Karpas-422 (cell line): ENCODE measurements around the gene DISP3. TPM values are rescaled to one million over a fixed set of nuclear protein-coding genes. Genes with fewer than 3 reads are reported as not detected.

Experiments
- DNase-seq: peaks from one replicate; pipeline ENCODE4 v3.0.0-alpha.2; 2015
- H2AFZ ChIP-seq: fragments of 200-600 bp; sonication (generic); 2 replicates; pipeline ENCODE4 v1.6.1; 2014; ENCODE audit warnings: antibody characterized with exemption, low read length, mixed read lengths
- H3K27ac ChIP-seq: fragments of 200-600 bp; sonication (generic); 2 replicates; pipeline ENCODE4 v1.5.1; 2014; ENCODE audit warnings: mild to moderate bottlenecking, low read length, moderate library complexity
- H3K27me3 ChIP-seq: fragments of 200-600 bp; sonication (generic); 2 replicates; pipeline ENCODE4 v1.6.1; 2014; ENCODE audit warnings: low read length, mixed read lengths
- H3K36me3 ChIP-seq: fragments of 200-600 bp; sonication (generic); 2 replicates; pipeline ENCODE4 v1.6.1; 2014; ENCODE audit warnings: low read length, mixed read lengths; ENCODE audit not compliant: insufficient read depth
- H3K4me1 ChIP-seq: fragments of 200-600 bp; sonication (generic); 2 replicates; pipeline ENCODE4 v1.6.1; 2014; ENCODE audit warnings: mild to moderate bottlenecking, low read length, mixed read lengths
- H3K4me2 ChIP-seq: fragments of 200-600 bp; sonication (generic); 2 replicates; pipeline ENCODE4 v1.6.1; 2014; ENCODE audit warnings: low read length, low read depth, mild to moderate bottlenecking; ENCODE audit not compliant: poor library complexity, severe bottlenecking
- H3K4me3 ChIP-seq: fragments of 200-600 bp; sonication (generic); 2 replicates; pipeline ENCODE4 v1.5.1; 2014; ENCODE audit warnings: mild to moderate bottlenecking, antibody characterized with exemption, low read length, mixed read lengths
- H3K79me2 ChIP-seq: fragments of 200-600 bp; sonication (generic); 2 replicates; pipeline ENCODE4 v1.6.1; 2014; ENCODE audit warnings: mild to moderate bottlenecking, low read length, mixed read lengths
- H3K9ac ChIP-seq: fragments of 200-600 bp; sonication (generic); 2 replicates; pipeline ENCODE4 v1.6.0; 2014; ENCODE audit warnings: low read length
- H3K9me2 ChIP-seq: fragments of 200-600 bp; sonication (generic), shearing (Covaris generic); replicated peaks from 2 replicates; pipeline ENCODE4 v1.6.0; 2014; ENCODE audit warnings: mild to moderate bottlenecking, low read length, moderate library complexity; ENCODE audit not compliant: insufficient read depth
- H3K9me3 ChIP-seq: fragments of 300-700, 200-600 bp; sonication (generic); 2 replicates; pipeline ENCODE4 v1.6.1; 2014; ENCODE audit warnings: low read length, mixed read lengths
- H4K20me1 ChIP-seq: fragments of 200-600 bp; sonication (generic); 2 replicates; pipeline ENCODE4 v1.6.1; 2014; ENCODE audit warnings: mild to moderate bottlenecking, antibody characterized with exemption, low read length, low read depth; ENCODE audit not compliant: insufficient read depth
- total RNA-seq: library from RNA; depleted of rRNA; stranded (reverse); fragments of >200 nt; shearing (Covaris generic); gene quantifications from 2 replicates; pipeline ENCODE4 v1.2.3, GENCODE V29; 2014; ENCODE audit warnings: low replicate concordance

DISP3 gene
- total RNA-seq, 1 experiment from 2014 or later: 0.04 TPM

DNA sequence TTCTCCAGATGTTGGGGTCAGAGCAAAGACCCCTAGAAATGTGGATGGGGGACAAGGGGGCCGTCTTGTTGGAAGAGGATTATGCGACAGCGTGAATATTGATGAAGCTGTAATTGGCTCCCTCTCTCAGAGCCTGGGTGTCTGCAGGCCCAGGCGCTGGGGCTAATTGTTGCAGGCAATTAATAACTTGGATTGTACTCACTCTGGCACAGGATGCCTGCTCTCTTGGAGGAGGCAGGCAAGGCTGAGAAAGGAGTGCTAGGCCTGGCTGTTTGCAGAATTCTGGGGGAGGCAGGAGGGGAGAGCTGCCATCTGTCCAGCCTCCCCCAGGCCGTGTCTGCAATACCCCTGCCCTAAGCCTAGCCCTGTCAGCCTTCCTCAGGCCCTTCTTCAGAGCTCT is 4.1 kb upstream of the DISP3 start:
- no peak overlapping the region for H3K27ac ChIP-seq
- H3K4me2 ChIP-seq: no peak overlapping the region
- H3K36me3 ChIP-seq: no peaks in the 10 kb centered on the region
- no peaks in the 10 kb centered on the region for H3K79me2 ChIP-seq
- no peaks in the 10 kb centered on the region for H3K27me3 ChIP-seq
- no peak overlapping the region for H2AFZ ChIP-seq
- no peak overlapping the region for H3K4me3 ChIP-seq
- H3K9me2 ChIP-seq: no peaks in the 10 kb centered on the region
- DNase-seq: no peak
- H3K9me3 ChIP-seq: no peaks in the 10 kb centered on the region
- H4K20me1 ChIP-seq: peaks cover 3% of the 10 kb centered on the region; the same call in 1 of the 2 replicates
- H3K9ac ChIP-seq: no peak overlapping the region
- peaks cover 5% of the 10 kb centered on the region for H3K4me1 ChIP-seq

GRCh38 chr1:11475748-11476147 is 3.2 kb upstream of the DISP3 start:
- Histone ChIP-seq H3K27me3 (no peaks in the 10 kb centered on the region), H3K9me3 (no peaks in the 10 kb centered on the region), H3K79me2 (no peaks in the 10 kb centered on the region), H2AFZ (no peak overlapping the region), H3K36me3 (no peaks in the 10 kb centered on the region), H3K27ac (no peak overlapping the region), H3K9ac (no peak overlapping the region), H3K4me3 (no peak overlapping the region), H3K4me1 (peaks cover 5% of the 10 kb centered on the region), H3K9me2 (no peaks in the 10 kb centered on the region), H3K4me2 (no peak overlapping the region), H4K20me1 (no peaks in the 10 kb centered on the region; the same call in 1 of the 2 replicates)
- no peak for DNase-seq

DNA sequence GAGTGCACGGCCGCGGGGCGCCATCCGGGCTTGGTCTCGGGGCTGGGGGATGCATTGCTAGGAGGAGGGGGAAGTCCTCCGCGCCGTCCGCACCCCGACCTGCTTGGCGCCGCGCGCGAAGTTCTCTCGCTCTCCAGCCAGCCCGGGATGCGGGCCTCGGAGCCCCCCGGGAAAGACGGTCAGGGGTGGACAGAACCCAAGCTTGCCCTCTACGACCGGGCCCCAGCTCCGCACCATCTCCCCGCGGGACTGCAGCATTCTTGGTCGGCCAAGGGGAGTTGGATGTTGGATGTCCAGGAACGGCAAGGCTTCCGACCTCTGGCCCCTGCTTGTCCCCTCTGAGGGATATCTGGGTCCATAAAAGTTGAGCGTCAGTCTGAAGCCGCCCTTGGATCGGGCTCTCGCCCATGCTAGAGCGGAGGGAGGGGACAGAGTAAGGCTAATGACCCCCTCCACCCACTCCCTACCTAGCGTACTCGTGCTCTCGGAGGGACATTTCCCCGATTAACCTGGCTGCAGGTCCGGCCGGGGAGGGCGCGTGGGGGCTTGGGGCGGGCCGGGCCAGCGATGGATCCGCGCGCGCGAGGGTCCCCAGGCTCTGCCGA is 522 bp downstream of the DISP3 start:
- H3K27ac ChIP-seq: no peak overlapping the region
- no peaks in the 10 kb centered on the region for H3K27me3 ChIP-seq
- H4K20me1 ChIP-seq: no peaks in the 10 kb centered on the region; the same call in 1 of the 2 replicates
- no peaks in the 10 kb centered on the region for H3K79me2 ChIP-seq
- H3K36me3 ChIP-seq: no peaks in the 10 kb centered on the region
- DNase-seq: no peak
- peak overlapping the region; percentile 75 for H3K4me2 ChIP-seq
- peak overlapping the region; percentile 63 for H3K4me3 ChIP-seq
- H3K9ac ChIP-seq: peak overlapping the region; percentile 77; the same call in 1 of the 2 replicates
- H2AFZ ChIP-seq: peak overlapping the region; percentile 94; the same call in 1 of the 2 replicates
- H3K4me1 ChIP-seq: peaks cover 5% of the 10 kb centered on the region
- no peaks in the 10 kb centered on the region for H3K9me3 ChIP-seq
- no peaks in the 10 kb centered on the region for H3K9me2 ChIP-seq

DNA sequence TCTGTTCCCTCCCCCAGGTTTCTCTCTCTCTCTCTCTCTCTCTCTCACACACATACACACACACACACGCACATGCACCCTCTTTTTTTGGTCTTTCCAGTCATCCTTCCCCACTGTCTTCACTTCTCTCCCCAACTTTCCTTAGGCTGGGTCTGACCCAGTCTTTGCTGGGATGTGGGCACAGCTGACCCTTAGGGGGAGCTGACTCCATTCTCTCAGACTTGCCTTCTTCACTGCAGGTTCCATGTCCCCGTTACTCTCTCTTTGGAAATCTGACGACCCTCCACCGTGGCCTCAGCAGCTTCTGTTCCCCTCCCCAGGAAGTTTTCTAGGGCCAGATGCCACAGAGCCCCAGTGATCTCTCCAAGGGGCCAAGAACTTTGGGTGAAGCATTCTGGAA is 2.1 kb downstream of the DISP3 start:
- H3K4me1 ChIP-seq: peaks cover 5% of the 10 kb centered on the region
- H3K27ac ChIP-seq: no peak overlapping the region
- no peak overlapping the region for H3K9ac ChIP-seq
- H3K9me2 ChIP-seq: no peaks in the 10 kb centered on the region
- no peaks in the 10 kb centered on the region for H3K27me3 ChIP-seq
- no peaks in the 10 kb centered on the region for H3K36me3 ChIP-seq
- no peak overlapping the region for H3K4me3 ChIP-seq
- H4K20me1 ChIP-seq: no peaks in the 10 kb centered on the region; the same call in 1 of the 2 replicates
- H3K79me2 ChIP-seq: no peaks in the 10 kb centered on the region
- DNase-seq: no peak
- no peak overlapping the region for H3K4me2 ChIP-seq
- H3K9me3 ChIP-seq: no peaks in the 10 kb centered on the region
- no peak overlapping the region for H2AFZ ChIP-seq

GRCh38 chr1:11482198-11482597 is 3.2 kb downstream of the DISP3 start:
- Histone ChIP-seq H3K9ac (no peak overlapping the region), H2AFZ (no peak overlapping the region), H3K27me3 (no peaks in the 10 kb centered on the region), H3K79me2 (no peaks in the 10 kb centered on the region), H3K4me3 (no peak overlapping the region), H3K4me1 (peaks cover 5% of the 10 kb centered on the region), H3K27ac (no peak overlapping the region), H3K4me2 (no peak overlapping the region), H4K20me1 (no peaks in the 10 kb centered on the region; the same call in 1 of the 2 replicates), H3K9me2 (no peaks in the 10 kb centered on the region), H3K9me3 (no peaks in the 10 kb centered on the region), H3K36me3 (no peaks in the 10 kb centered on the region)
- DNase-seq: no peak

DNA sequence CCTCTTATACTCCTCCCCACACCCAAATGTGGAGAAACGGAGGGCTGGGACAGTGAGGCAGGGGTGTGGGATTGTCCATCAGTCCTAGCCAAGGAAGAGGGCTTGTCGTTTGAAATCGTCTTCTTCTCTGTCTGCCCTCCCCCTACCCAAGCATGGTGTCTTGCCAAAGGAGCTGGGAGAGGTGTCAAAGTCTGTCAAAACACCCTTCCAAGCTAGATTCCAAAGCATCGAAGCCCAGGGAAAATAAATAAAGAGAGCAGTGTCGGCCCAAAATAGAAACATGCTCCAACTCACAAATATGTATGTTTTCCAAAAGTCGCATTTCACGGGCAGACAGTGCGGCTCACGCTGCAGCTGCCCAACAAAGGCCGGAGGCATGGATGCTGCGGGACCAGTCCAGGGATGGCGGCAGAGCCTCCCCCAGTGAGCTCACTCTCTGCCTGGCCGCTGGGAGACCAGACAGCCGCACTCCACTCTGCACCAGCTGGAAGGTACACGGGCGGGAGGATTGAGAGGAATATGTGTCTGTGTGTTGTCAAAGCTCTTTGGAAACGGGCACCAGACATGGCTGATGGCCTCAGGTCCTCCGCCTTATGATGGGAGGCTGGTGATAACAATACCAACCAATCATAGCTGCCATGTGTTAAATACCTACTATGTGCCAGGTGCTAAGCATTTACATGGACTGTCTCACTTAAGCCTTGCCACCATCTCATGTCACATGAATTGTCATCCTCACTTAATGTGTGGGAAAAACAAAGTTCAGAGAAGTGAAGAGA is 3.9 kb downstream of the DISP3 start:
- H2AFZ ChIP-seq: no peak overlapping the region
- no peak overlapping the region for H3K4me3 ChIP-seq
- H3K9me3 ChIP-seq: no peaks in the 10 kb centered on the region
- no peak overlapping the region for H3K4me2 ChIP-seq
- H3K27me3 ChIP-seq: no peaks in the 10 kb centered on the region
- no peaks in the 10 kb centered on the region for H3K9me2 ChIP-seq
- H3K27ac ChIP-seq: no peak overlapping the region
- DNase-seq: no peak
- no peaks in the 10 kb centered on the region for H3K36me3 ChIP-seq
- H3K9ac ChIP-seq: no peak overlapping the region
- peaks cover 5% of the 10 kb centered on the region for H3K4me1 ChIP-seq
- H3K79me2 ChIP-seq: no peaks in the 10 kb centered on the region
- H4K20me1 ChIP-seq: no peaks in the 10 kb centered on the region; the same call in 1 of the 2 replicates

DNA sequence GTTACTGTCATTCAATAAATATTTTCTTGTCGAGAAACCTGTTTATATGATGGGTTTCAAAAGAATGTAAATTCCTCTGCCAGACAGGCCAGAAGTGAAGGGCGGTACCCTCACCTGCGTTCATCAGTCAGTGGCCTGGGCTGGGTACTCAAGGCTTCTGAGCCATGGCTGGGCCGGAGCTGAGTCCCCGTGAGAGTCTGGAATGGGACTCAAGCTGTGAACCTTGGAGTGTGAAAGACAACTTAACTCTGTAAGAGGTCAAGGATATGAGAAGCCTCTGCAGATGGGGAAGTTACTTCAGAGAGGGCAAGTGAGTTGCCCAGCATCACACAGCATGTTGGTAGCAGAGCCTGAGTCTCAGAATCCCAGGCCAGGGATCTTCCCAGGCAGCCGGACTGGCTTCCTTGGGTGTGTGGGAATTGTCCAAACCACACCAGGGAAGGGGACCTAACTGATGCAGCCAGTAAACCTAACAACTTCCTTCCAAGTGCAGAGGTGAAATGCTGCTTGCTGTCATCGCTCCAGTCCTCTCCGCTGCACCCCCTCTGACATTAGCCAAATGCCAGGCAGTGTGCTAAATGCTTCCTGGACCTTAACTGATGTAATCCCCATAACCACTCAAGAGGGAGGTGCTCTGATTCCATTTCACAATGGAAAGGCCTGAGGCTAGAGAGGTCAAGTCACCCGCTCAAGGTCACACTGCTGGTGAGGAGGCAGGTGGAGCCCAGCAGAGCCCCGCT is 4.8 kb downstream of the DISP3 start:
- no peak for DNase-seq
- Histone ChIP-seq H2AFZ (no peak overlapping the region), H3K9me3 (no peaks in the 10 kb centered on the region), H3K27ac (no peak overlapping the region), H3K9ac (no peak overlapping the region), H3K27me3 (no peaks in the 10 kb centered on the region), H3K9me2 (no peaks in the 10 kb centered on the region), H3K4me2 (no peak overlapping the region), H3K4me1 (peaks cover 5% of the 10 kb centered on the region), H3K4me3 (no peak overlapping the region), H3K36me3 (no peaks in the 10 kb centered on the region), H3K79me2 (no peaks in the 10 kb centered on the region), H4K20me1 (no peaks in the 10 kb centered on the region)

DNA sequence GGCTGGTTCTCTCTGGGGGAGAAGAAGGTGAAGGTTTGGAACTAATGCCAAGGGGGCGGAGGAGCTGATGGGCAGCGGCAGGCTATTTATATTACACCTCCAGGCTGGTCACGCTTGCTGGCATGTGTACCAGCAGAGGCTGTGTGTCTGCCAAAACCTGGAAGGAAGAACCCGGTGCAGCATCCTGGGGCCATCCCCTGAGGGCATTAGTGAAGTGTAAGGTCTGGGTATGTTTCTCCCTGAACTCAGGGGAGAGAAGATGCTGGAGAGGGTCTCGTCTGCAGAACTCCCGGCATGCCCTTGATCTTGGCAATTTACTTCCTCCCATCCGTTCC is 5.3 kb downstream of the DISP3 start:
- H3K4me3 ChIP-seq: no peak overlapping the region
- H3K9ac ChIP-seq: no peak overlapping the region
- H3K4me2 ChIP-seq: no peak overlapping the region
- no peaks in the 10 kb centered on the region for H4K20me1 ChIP-seq
- H3K9me3 ChIP-seq: no peaks in the 10 kb centered on the region
- no peaks in the 10 kb centered on the region for H3K9me2 ChIP-seq
- H2AFZ ChIP-seq: no peak overlapping the region
- H3K79me2 ChIP-seq: no peaks in the 10 kb centered on the region
- H3K4me1 ChIP-seq: peaks cover 2% of the 10 kb centered on the region
- no peaks in the 10 kb centered on the region for H3K27me3 ChIP-seq
- no peak for DNase-seq
- H3K36me3 ChIP-seq: no peaks in the 10 kb centered on the region
- H3K27ac ChIP-seq: no peak overlapping the region
